GM23338 (cell line): Measurements from ENCODE around the gene C11orf71. TPM values are rescaled to one million over a fixed set of nuclear protein-coding genes. Genes with fewer than 3 reads are reported as not detected.

ENCODE experiments used
- CREB1 ChIP-seq: fragments of 250-450 bp; sonication (Bioruptor Pico); IDR thresholded peaks from 2 replicates; pipeline ENCODE4 v1.5.0; 2020; ENCODE audit warnings: low read depth, mild to moderate bottlenecking, moderate library complexity
- EZH2phosphoT487 ChIP-seq: fragments of 200-600 bp; sonication (generic); IDR thresholded peaks from one replicate; pipeline ENCODE4 v1.8.1; 2018; ENCODE audit warnings: antibody characterized with exemption; ENCODE audit not compliant: unreplicated experiment
- NANOG ChIP-seq: IDR thresholded peaks from 2 replicates; pipeline ENCODE4 v1.6.1; 2016; ENCODE audit warnings: antibody characterized with exemption, borderline replicate concordance
- REST ChIP-seq: IDR thresholded peaks from one replicate; pipeline ENCODE4 v1.6.1; 2018; ENCODE audit warnings: antibody characterized with exemption; ENCODE audit not compliant: unreplicated experiment
- STAT1 ChIP-seq: IDR thresholded peaks from one replicate; pipeline ENCODE4 v1.6.1; 2016; ENCODE audit warnings: antibody characterized with exemption; ENCODE audit not compliant: unreplicated experiment
- ZNF331 ChIP-seq: fragments of 250-450 bp; sonication (Bioruptor Pico); IDR thresholded peaks from 2 replicates; pipeline ENCODE4 v1.5.0; 2020; ENCODE audit warnings: low read depth, mild to moderate bottlenecking, moderate library complexity
- ZNF462 ChIP-seq: fragments of 250-450 bp; sonication (Bioruptor Pico); IDR thresholded peaks from 2 replicates; pipeline ENCODE4 v1.5.0; 2020; ENCODE audit warnings: mild to moderate bottlenecking, moderate library complexity
- polyA plus RNA-seq: library from polyadenylated mRNA; unstranded; fragments of >200 nt; fragmentation: Nextera tagmentation; extraction: Ambion mirVana; gene quantifications from 2 replicates; pipeline ENCODE4 v1.2.1, GENCODE V29; 2016
- total RNA-seq: library from RNA; depleted of rRNA; stranded (reverse); fragments of >200 nt; shearing (Covaris generic); gene quantifications from 2 replicates; pipeline ENCODE4 v1.2.3, GENCODE V29; 2014

The C11orf71 gene
- total and polyA plus RNA-seq, 2 experiments from 2014 or later, result 5.8 to 8.7 TPM

- TF ChIP-seq ZNF462 (CRISPR knock-in tag) (no peak), REST (no peak), STAT1 (no peak), EZH2phosphoT487 (no peak), NANOG (no peak), ZNF331 (CRISPR knock-in tag) (no peak), CREB1 (CRISPR knock-in tag) (no peak)
Observed at GRCh38 chr11:114375052-114375451, 25.3 kb downstream of the C11orf71 start (continued).
